ENCODE results near the gene ADCY5.

ADCY5 gene

DNA sequence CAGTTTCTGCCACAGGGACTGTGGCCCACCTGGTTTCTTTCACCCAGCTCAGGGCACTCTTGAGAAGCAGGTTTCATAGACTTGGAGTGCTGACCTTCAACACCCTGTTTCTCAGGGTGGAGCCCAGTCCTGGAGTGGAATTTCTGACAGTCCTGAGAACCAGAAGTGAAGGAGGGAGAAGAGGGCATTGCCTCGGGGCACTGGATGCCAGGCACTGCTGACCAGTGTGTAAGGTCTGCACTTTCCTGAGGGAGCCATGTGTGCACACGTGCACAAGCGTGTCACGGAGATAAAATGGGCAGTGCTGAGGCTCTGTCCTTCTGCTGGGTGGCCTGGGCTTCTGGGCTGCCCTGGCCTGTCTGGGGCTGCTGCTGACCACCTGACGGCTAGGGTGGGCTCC lies 128.7 kb downstream of the ADCY5 start:
- DNase-seq: no peak

DNA sequence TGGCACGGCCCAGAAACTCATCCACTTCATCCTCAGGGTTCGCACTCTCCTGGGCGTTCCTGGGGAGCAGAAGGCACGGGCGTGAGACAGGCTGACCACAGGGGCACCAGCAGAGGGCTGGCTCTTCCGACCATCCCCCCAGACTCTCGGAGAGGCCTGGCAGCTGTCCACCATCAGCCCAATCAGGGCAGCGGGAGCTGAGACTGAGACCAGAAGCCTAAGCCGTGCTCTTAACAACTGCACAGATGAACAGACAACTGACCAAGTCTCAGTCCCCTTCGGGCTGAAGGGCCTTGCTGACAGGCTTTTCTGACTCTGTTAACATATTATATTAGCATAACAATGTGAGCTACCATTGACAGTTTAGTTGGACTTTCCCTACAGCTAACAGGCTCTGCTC lies 129.1 kb downstream of the ADCY5 start:
- DNase-seq: no peak

DNA sequence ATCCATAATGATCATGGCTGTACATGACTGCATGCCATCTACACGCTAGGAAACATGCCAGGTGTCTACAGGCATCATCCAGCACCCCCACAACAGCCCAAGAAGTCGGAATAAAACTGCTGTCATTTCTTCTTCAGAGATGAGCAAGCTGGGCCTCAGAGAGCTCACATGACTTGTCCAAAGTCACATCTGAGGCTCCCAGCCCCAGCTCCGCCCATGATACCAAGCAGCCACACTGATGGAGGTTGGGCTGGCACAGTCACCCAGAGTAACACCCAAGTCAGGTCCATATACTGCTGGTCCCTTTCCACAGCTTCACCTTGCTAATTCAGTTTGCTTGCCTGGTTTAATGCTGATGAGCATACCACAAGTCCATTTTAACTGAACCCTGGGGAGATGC lies 130.5 kb downstream of the ADCY5 start:
- DNase-seq: no peak

DNA sequence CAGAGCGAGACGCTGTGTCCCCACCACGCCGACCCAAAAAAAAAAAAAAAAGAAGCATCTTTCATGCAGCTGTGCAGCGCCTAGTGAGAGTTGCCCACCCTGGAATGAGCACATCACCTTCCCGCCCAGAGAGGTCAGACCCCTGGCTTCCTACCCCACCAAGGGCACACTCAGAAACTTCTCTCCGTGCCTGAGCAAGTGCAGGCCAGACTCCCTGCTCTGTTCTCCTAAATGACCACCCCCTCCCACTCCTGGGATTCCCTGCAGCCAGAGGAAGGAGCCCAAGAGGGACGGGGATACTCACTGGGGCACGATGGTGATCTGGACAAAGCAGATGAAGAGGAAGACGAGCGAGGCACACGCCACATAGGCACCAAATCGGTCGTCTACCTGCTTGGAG lies 131.2 kb downstream of the ADCY5 start:
- no peak for DNase-seq

DNA sequence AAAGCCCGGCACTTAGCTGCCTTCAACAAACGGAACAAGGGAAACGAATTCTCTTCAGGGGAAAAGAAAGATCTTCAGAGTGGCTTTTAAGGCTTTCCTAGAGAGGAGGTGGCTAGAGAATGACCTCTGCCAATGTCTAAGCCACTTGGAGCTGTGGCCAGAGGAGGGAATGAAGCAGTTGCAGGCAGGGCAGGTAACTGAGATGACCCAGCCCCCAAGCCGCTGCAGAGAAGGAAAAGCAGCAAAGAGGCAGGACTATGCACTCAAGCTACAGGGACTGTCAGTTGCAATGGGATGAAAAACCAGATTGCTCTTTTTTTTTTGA lies 133.7 kb downstream of the ADCY5 start:
- DNase-seq: no peak

DNA sequence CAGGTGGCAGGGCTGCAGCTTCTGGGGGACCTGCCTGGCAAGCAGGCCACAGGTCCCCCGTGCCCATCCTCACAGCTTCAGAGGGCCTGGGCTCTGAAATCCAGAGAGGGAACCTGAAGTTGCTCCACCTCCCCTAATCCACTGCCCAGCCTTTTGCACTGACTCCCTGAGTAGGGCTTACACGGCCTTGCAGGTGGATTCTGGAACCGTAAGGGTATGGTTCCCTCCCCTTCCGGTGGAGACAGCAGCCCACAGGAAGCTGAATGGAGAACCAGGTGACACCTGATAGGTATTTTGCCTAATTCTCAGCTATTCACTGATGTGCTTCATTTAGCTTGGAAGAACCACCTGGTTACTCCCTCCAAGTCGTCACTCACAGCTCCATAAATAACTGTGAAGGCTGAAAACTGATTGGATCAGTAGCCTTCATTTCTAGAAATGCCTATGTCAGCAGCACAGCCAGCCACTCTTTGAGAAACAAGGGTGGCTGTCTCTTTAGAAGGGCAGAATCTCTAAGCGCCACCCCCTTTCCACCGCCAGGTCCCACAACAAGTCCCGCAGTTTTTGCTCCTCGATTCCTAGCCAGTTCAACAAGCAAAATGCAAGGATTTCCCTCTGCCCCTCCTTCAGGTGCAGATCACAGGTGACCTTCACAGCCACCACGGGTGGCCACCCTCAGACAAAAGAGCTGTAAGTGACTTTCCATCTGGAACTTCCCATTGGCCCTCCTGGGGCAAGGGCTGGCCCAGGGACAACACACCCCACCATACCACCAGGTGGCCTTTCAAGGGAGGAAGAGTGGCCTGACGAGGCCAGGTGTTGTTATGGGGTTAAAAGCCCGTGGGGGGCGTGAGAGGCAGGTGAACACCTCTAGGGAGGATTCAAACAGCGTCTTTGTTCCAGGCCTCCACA lies 134.3 kb downstream of the ADCY5 start:
- peak; percentile 86 to 94 for DNase-seq

DNA sequence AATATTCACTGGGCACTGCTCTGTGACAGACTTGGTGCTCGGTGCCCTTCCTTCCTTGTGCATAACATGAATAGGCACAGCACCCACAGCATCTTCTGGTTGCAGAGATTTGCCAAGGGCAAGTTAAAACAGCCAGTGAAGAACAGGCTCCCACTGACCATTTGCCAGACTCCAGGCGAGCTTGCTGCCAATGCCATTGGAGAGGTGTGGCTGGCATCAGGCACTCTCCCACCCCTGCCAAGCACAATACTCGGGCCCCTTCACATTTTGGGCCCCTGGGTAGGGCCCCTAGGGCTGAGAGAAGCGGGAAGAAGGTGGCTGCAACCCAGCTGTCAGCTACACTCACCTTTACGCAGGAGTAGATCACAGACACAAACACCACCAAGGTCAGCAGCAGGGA lies 135.0 kb downstream of the ADCY5 start:
- no peak for DNase-seq

DNA sequence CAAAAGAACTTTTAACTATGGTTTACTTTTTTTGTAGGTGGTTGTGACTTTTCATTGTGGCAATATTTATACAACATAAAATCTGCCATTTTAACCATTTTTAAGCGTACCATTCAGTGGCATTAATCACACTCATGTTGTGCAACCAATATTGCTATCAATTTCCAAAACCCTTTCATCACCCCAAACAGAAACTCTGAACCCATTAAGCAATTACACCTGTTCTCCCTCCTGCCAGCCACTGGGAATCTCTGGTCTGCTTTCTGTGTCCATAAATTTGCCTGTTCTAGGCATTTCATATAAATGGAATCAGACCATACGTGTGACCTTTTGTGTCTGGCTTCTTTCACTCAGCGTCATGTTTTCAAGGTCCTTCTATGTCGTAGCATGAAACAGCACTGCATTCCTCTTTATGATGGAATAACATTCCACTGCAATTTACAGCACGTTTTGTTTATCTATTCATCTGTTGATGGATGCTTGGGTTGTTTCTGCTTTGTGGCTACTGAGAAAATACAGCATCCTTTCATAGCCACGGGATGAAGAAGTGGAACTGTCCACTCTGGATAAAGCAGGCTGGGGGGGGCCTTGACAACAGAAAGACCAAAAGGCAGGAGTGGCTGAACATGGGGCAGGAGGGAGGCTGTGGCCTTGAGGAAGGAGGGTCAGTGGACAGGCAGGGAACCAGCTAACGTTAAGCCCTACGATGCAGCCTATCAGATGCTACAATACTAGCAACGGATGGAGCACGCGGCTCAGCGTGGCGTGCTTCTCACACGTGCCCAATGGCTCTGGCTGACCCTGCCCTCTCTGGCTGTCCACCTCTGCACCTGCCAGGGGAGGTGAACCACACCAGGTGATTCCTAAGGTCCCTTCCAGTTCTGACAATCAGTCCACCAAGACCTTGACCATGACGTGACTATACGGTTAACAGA lies 136.3 kb downstream of the ADCY5 start:
- no peak for DNase-seq

DNA sequence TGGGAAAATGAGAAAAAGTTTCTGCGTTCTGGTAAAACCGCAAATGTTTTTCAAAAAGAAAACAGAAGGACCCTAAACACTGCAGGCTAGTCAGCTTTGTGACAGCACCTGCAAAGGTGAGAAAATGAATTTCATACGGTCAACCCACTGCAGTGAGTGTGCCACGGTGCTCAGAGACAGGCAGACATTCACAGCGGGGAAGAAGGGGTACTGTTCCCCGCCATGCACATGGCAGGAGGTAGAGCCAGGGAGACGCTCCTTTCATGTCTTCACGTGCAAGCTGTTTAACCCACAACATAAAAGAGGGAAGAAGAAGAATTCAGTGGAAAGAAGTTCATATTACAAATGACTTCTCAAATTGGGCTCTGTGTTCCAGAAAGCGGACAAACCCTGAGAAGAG lies 137.7 kb downstream of the ADCY5 start:
- DNase-seq: no peak

DNA sequence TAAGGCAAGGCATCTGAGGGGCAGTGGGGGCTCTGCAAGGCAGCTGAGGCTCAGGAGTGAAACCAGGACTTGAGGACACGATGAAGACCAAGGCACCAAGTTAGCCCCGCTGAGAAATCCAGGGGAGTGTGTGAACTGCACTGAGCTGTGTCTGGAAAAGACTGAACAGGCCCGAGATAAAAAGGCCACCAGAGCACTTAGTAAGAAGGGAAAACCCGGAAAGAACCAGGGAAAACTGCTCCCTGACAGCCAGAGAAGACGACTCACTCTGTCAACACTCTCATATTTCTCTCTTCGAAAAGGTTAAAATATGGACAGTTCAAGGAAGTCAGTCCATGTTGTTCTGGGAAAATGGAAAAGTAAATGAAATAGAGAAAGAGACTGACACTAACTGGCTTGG lies 138.1 kb downstream of the ADCY5 start:
- no peak for DNase-seq

DNA sequence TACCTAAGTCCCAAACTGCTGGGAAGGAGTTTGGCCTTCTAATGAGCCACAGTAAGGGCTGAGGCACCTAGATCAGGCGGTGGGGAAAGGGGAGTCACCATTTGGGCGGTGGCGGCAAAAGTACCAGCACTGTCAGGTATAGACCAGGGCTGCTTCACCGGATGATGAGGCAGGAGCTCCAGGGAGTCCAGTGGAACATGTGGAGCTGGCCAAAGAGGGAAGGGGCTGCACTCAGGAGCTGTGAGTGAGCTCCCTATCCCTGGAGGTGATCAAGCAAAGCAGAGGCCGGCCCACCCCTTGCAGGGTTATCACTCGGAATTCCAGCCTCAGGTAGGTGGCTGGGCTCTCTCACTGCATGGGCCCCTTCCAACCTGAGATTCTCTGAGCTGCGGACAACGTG lies 138.7 kb downstream of the ADCY5 start:
- DNase-seq: no peak

DNA sequence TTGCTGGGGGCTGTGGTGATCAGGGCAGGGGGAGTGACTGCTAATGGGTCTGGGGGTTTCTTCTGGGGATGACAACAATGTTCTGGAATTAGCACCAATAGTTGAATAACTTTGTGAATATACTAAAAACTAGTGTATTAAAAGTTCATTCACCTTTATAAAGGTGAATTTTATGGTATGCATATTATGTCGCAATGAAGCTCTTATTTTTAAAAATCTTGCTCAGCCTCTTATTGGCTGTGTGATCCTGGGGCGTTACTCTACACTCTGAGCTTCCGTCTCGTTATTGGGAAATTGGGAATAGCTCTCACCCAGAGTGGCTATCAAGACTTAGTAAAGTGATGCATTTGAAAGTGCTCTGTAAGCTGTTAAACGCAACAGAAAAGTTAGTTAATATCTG lies 141.8 kb downstream of the ADCY5 start:
- no peak for DNase-seq

DNA sequence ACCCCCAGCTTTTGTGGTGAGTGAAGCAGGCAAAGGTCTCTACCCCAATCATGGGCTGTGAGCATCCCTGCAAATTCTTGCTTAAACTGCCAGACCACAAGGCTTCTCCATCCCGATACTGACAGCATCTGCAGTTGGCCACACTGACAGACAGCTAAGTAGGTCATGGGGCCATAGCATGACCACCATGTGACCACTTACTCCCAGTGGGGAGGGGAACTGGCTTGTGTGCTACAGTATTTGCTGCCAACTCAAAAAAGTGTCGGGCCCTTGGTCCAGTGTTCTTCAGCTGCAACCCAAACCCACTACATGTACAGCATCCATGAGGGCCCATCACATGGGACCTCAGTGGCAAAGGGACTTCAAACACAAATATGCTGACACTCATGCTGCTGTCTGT lies 143.7 kb downstream of the ADCY5 start:
- DNase-seq: no peak

DNA sequence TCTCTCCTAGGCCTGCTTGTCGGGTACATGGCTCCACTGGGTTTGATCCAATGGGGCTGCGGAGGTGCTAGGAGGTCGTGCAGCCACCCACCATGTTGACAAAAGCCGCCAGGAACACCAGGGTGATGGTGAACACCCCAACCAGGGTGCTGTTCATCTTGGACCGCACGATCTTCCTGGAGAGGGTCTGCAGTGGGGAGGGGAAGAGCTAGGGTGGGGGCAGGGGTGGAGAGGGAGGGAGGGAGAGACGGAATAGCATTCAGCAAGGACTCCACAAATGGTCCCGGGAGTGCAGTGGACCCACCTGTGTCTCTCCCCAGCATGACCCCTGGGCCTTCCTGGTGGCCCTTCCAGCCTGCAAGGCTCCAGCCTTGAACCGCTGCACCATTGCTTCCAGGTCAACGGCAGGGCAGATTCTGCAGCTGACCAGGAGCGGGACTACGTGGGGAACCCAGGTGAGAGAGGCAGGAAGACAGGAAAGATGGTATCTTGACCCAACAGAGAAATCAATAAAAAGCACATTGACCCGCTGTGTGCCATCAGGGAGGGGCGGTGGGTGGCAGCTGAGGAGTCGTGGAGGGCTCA lies 144.8 kb downstream of the ADCY5 start:
- no peak for DNase-seq

DNA sequence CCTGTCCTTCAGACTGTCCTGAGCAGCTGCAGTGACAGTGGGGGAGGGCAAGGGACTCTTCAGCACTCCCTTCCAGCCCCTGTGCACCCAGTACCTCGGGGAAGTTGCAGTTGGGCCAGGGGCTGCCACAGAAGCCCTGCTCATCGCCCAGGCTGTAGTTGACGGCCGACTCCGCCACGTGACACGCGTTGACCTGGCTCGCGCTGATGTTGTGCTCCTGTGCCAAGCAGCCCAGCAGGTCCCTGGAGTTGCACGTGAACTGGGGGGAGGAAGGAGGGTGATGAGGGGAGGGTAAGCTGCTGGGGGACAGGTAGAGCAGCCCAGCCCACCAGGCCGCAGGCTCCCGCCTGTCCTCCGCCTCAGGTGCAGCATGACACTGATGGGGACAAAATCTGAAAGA lies 145.9 kb downstream of the ADCY5 start:
- no peak for DNase-seq

DNA sequence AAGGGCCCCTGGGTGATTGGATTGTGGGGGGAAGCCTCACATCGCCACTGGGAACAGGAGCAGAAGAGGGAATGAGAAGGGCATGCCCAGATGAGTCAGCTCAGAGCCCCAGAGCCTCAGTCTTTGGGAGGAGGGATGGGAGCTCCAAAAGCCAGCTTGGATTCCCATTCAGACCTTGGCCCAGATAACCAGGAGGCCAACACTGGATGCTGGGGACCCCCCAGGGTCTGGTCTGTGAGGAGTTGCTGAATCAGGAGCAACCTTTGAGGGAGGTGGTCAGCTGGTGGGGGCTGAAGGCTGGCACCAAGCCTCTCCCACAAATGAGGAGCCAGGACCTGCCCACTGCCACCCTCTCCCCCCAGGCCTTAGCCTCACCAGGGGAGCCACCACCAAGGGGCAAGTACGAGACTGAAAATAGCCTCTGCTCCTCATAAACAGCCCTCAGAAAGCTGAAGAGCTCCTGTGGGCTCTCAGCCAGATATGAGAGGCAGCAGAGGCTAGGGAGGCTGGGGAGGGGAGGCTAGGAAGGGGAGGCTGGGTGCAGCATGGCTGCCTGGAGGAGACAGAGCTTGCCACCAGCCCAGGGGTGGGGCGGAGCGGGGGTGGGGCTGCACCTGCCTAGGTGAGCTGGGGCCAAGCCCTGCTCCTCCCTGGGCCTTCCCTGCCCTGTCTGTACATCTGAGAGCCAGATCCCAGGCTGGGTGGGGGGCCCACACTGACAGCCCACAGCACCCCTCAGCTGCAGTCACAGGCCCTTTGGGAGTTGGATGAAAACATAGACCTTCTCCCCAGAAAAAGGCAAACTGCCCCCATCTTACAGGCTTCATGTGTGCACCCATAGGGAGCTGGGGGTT lies 147.3 kb downstream of the ADCY5 start:
- no peak for DNase-seq

DNA sequence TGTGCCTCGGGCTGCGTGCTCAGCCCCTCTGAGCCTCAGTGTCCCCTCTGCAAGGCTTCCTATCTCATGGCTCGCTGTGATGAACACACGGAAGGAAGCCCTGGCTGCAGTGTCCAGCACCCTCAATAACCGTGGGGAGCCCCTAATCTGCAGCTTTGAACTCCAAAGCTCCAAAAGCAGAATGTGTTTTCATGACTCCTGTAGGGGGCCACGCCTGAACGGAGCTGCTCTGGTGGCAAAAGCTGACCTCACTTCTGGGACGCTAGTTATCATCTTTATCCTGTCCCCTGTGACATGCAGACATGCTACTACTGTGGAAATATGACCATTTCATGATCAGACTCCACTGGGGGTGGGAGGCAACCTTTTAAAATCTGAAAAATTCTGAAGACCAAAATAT lies 148.3 kb downstream of the ADCY5 start:
- no peak for DNase-seq

DNA sequence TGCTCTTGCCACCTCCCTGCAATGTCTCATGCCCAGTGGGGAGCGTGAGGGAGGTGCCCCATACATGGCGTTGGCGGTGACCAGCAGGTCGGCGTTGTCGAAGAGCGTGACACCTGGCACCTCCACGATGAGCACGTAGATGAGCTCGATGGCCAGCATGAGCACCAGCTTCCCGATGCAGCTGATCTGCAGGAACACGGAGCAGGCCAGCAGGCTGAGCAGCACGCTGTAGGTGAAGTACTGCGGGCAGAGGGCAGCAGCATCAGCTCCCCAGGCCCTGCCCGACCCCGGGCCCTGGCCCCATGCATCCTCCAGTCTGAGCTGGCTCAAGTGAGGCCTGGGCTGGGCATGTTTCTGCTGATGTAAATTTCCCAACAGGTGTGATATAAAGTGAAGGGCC lies 148.8 kb downstream of the ADCY5 start:
- no peak for DNase-seq

DNA sequence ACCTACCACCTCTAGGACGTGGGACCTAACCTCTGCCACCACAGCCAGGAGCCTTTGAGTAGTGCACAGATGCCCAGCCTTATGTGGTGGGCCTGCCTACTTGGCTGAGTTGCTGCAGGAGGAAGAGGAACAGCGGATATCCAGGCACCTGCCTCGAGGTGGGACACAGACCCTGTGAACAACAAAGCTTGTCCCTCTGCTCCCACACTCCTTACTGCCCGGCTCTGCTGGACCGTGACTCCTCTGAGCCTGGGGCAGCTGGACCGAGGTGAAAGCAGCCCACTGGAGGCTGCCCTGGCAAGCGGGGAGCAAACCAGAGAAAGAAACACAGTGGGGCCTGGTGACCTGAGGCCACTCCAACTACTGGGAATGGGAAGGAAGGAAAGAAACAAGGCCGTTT lies 149.3 kb downstream of the ADCY5 start:
- no peak for DNase-seq

DNA sequence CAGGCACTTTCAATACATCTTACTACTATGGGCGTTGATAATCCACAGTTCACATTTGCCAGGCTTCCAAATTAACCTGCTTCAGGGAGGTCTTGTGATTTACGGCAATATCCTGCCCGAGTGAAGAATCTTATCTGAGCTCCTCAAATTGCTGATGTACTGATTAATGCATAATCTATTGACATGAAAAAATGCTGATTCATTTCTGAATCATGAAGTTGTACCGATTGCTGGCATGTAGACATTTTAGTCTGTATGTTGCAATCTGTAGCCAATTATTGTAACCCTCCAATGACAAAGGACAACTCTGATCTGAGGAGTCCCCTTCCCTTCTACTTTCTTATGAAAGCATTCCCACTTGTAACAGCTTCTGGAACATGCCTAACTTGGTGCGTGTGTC lies 150.0 kb downstream of the ADCY5 start:
- DNase-seq: no peak

DNA sequence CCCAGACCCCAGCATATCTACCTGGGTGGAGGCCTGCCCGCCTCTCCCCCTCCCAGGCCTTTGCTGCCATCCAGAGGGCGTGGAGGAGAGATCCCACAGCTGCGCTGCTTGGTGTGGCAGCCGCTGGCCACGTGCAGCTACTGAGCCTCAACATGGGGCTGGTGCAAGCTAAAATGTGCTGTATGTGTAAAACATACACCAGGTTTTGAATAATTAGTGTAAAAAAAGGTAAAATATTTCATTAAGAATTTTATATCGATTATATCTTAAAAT lies 151.3 kb downstream of the ADCY5 start:
- no peak for DNase-seq

DNA sequence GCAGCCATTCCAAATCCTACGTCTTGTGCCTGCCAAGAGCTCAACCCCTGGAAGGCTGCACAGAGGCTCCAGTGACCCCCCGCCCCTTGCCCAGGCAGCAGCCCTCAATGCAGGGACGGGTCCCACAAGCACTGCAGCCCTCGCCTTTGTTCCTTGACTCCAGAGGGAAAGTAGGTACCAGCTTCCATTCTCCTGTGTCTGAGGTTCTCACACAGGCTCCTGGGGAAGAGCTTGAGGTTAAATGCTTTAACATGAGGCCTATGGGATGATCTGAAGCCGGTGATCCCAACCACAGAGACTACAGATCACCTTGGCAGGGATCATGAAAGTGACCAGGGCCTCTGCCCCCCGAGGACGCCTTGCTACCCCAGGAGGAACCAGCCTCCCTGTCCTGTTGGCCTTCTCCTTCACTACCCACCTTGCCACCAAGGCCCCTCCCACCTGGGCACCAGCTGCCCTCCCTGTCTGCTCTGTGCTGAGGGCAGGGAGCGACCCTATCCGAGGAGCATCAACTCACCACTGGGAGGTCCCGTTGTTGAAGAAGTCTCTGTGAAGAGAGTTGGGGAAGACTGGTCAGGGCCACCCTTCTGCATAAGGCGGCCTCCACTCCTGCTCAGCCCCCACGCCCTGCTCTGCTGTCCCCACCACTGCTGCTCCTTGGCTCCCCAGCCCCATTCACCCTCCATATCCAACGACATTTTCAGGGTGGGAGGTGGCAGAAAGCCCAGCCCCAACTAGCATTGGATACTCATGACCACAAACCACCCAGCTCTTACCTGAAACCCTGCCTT lies 151.9 kb downstream of the ADCY5 start:
- DNase-seq: no peak
